H9 (cell line): ENCODE measurements around the gene RNF130. TPM values are rescaled to one million over a fixed set of nuclear protein-coding genes. Genes with fewer than 3 reads are reported as not detected.

ENCODE experiments used
- DNase-seq: peaks from one replicate; pipeline ENCODE4 v3.0.0-alpha.2; 2017
- H2AFZ ChIP-seq: one replicate; pipeline ENCODE4 v1.6.1; 2013; ENCODE audit warnings: mild to moderate bottlenecking, low read length, control low read depth, moderate library complexity
- H2AK5ac ChIP-seq: 2 replicates; pipeline ENCODE4 v1.6.1; 2013; ENCODE audit warnings: low read length, control low read depth, mixed read lengths; ENCODE audit not compliant: insufficient read length
- H2BK120ac ChIP-seq: one replicate; pipeline ENCODE4 v1.6.1; 2013; ENCODE audit warnings: low read depth, mild to moderate bottlenecking, low read length, control low read depth, inconsistent platforms; ENCODE audit not compliant: poor library complexity, severe bottlenecking
- H2BK12ac ChIP-seq: 2 replicates; pipeline ENCODE4 v1.6.1; 2013; ENCODE audit warnings: low read length, control low read depth, mixed read lengths, low read depth; ENCODE audit not compliant: insufficient read length
- H2BK15ac ChIP-seq: 2 replicates; pipeline ENCODE4 v1.6.1; 2013; ENCODE audit warnings: low read depth, low read length, control low read depth
- H2BK20ac ChIP-seq: one replicate; pipeline ENCODE4 v1.6.1; 2013; ENCODE audit warnings: low read depth, mild to moderate bottlenecking, low read length, control low read depth, inconsistent platforms; ENCODE audit not compliant: poor library complexity, severe bottlenecking
- H2BK5ac ChIP-seq: 2 replicates; pipeline ENCODE4 v1.6.1; 2013; ENCODE audit warnings: low read length, control low read depth, mixed read lengths; ENCODE audit not compliant: insufficient read length
- H3K14ac ChIP-seq: 2 replicates; pipeline ENCODE4 v1.6.1; 2013; ENCODE audit warnings: low read length, control low read depth; ENCODE audit not compliant: insufficient read depth
- H3K18ac ChIP-seq: 2 replicates; pipeline ENCODE4 v1.6.1; 2013; ENCODE audit warnings: low read depth, mild to moderate bottlenecking, mixed read lengths, low read length, control low read depth; ENCODE audit not compliant: insufficient read length
- H3K23ac ChIP-seq: 2 replicates; pipeline ENCODE4 v1.6.1; 2013; ENCODE audit warnings: low read length, control low read depth, mixed read lengths, low read depth; ENCODE audit not compliant: insufficient read length
- H3K23me2 ChIP-seq: 2 replicates; pipeline ENCODE4 v1.6.1; 2013; ENCODE audit warnings: low read depth, mild to moderate bottlenecking, mixed read lengths, low read length, control low read depth; ENCODE audit not compliant: insufficient read length, poor library complexity, severe bottlenecking
- H3K27ac ChIP-seq: 2 replicates; pipeline ENCODE4 v1.5.1; 2013; ENCODE audit warnings: low read length, control low read depth, mixed read lengths, low read depth; ENCODE audit not compliant: insufficient read length
- H3K27me3 ChIP-seq: 2 replicates; pipeline ENCODE4 v1.6.1; 2013; ENCODE audit warnings: low read length, control low read depth, inconsistent platforms; ENCODE audit not compliant: insufficient read depth
- H3K4ac ChIP-seq: 2 replicates; pipeline ENCODE4 v1.6.1; 2013; ENCODE audit warnings: low read depth, mild to moderate bottlenecking, control low read depth, inconsistent platforms, low read length, moderate library complexity
- H3K4me1 ChIP-seq: 2 replicates; pipeline ENCODE4 v1.6.1; 2013; ENCODE audit warnings: low read length, control low read depth, inconsistent platforms; ENCODE audit not compliant: insufficient read depth
- H3K4me2 ChIP-seq: 2 replicates; pipeline ENCODE4 v1.6.1; 2013; ENCODE audit warnings: low read length, control low read depth, mixed read lengths; ENCODE audit not compliant: insufficient read length, insufficient read depth
- H3K56ac ChIP-seq: 2 replicates; pipeline ENCODE4 v1.6.1; 2013; ENCODE audit warnings: low read depth, mild to moderate bottlenecking, mixed read lengths, low read length, control low read depth; ENCODE audit not compliant: insufficient read length
- H3K79me1 ChIP-seq: 2 replicates; pipeline ENCODE4 v1.6.1; 2013; ENCODE audit warnings: low read depth, mild to moderate bottlenecking, moderate library complexity, low read length, control low read depth, inconsistent platforms; ENCODE audit not compliant: insufficient read depth, poor library complexity, severe bottlenecking
- H3K79me2 ChIP-seq: 2 replicates; pipeline ENCODE4 v1.6.1; 2013; ENCODE audit warnings: low read length, control low read depth, inconsistent platforms; ENCODE audit not compliant: insufficient read depth
- H3K9ac ChIP-seq: 2 replicates; pipeline ENCODE4 v1.6.1; 2013; ENCODE audit warnings: low read length, control low read depth, mixed read lengths; ENCODE audit not compliant: insufficient read length; ENCODE audit errors: extremely low read depth
- H3K9me3 ChIP-seq: one replicate; pipeline ENCODE4 v1.6.1; 2013; ENCODE audit warnings: low read depth, low read length, inconsistent platforms; ENCODE audit not compliant: control insufficient read depth
- H3T11ph ChIP-seq: one replicate; pipeline ENCODE4 v1.6.1; 2013; ENCODE audit warnings: mild to moderate bottlenecking, low read length, control low read depth, inconsistent platforms
- H4K20me1 ChIP-seq: one replicate; pipeline ENCODE4 v1.6.1; 2013; ENCODE audit not compliant: control insufficient read depth, insufficient read length, insufficient read depth
- H4K5ac ChIP-seq: 2 replicates; pipeline ENCODE4 v1.6.1; 2013; ENCODE audit warnings: low read depth, mild to moderate bottlenecking, mixed read lengths, low read length, control low read depth; ENCODE audit not compliant: insufficient read length
- H4K8ac ChIP-seq: replicated peaks from 2 replicates; pipeline ENCODE4 v1.6.1; 2013; ENCODE audit warnings: low read length, control low read depth, mixed read lengths, low read depth; ENCODE audit not compliant: insufficient read length
- H4K91ac ChIP-seq: 2 replicates; pipeline ENCODE4 v1.6.1; 2013; ENCODE audit warnings: low read depth, mild to moderate bottlenecking, moderate library complexity, mixed read lengths, low read length, control low read depth; ENCODE audit not compliant: insufficient read length
- H3K27ac Mint-ChIP-seq, 3 experiments: 2 replicates in 2 of 3; 3 replicates in 1 of 3; pipeline ENCODE4 v1.8.0; 2020 to 2021; ENCODE audit warnings: mixed read lengths in 3 of 3, mild to moderate bottlenecking in 1 of 3, moderate library complexity in 1 of 3
- H3K27me3 Mint-ChIP-seq: 2 replicates; pipeline ENCODE4 v1.8.0; 2021; ENCODE audit warnings: low read depth, mild to moderate bottlenecking, moderate library complexity, mixed read lengths
- H3K36me3 Mint-ChIP-seq, 3 experiments: 2 replicates in 2 of 3; 3 replicates in 1 of 3; pipeline ENCODE4 v1.8.0; 2020 to 2021; ENCODE audit warnings: low read depth in 3 of 3, mixed read lengths in 3 of 3; ENCODE audit not compliant: insufficient read depth in 1 of 3
- H3K4me1 Mint-ChIP-seq, 2 experiments: 2 replicates each; pipeline ENCODE4 v1.8.0; 2020; ENCODE audit warnings: mixed read lengths in 2 of 2
- H3K4me3 Mint-ChIP-seq, 2 experiments: 2 replicates in 1 of 2; 3 replicates in 1 of 2; pipeline ENCODE4 v1.8.0; 2020 to 2021; ENCODE audit warnings: mild to moderate bottlenecking in 2 of 2, mixed read lengths in 2 of 2, moderate library complexity in 1 of 2
- H3K9me3 Mint-ChIP-seq, 2 experiments: 2 replicates in 1 of 2; 3 replicates in 1 of 2; pipeline ENCODE4 v1.8.0; 2020; ENCODE audit warnings: mild to moderate bottlenecking in 2 of 2, mixed read lengths in 2 of 2, moderate library complexity in 1 of 2
- CTCF ChIP-seq: fragments of 200-600 bp; sonication (generic); conservative IDR thresholded peaks from 3 replicates; pipeline ENCODE4 v1.8.0; 2021; ENCODE audit warnings: antibody characterized with exemption, mild to moderate bottlenecking
- WGBS: extraction: QIAGEN DNeasy Blood & Tissue Kit; methylation state at CpG from one replicate; pipeline ENCODE4 v1.1.7; 2013; ENCODE audit warnings: missing lambda C conversion rate, low lambda C conversion rate, mixed read lengths; ENCODE audit not compliant: insufficient read length; ENCODE audit errors: extremely low coverage; 5-methylcytosine and 5-hydroxymethylcytosine counted together
- total RNA-seq: library from RNA; stranded (reverse); gene quantifications from 2 replicates; pipeline ENCODE4 v1.2.1, GENCODE V29; 2021

RNF130 gene
- total RNA-seq, 1 experiment from 2014 or later = 80.0 TPM

- H3T11ph ChIP-seq = no peak overlapping the region
- no peak overlapping the region for H3K9ac ChIP-seq
- no peak overlapping the region for H2AFZ ChIP-seq
- H2BK120ac ChIP-seq = no peak overlapping the region
- WGBS = no CpG with 5 or more reads among the region's 13 CpGs
- no peaks in the 10 kb centered on the region for H3K27me3 Mint-ChIP-seq
- H2BK12ac ChIP-seq = no peak overlapping the region
- no peak overlapping the region for H2AK5ac ChIP-seq
- H3K27me3 ChIP-seq = no peaks in the 10 kb centered on the region
- no peaks in the 10 kb centered on the region for H3K4me1 ChIP-seq
- no peak overlapping the region for H4K8ac ChIP-seq
- H3K4me2 ChIP-seq = no peak overlapping the region
- H3K36me3 Mint-ChIP-seq = peaks cover 34 to 79% (median 77%) of the 10 kb centered on the region in 3 experiments; a peak in 6 of 7 replicates
- no peak overlapping the region for H3K18ac ChIP-seq
- H3K27ac Mint-ChIP-seq = peak overlapping the region in 2 of 3 experiments; percentile 29 to 34; a peak in 3 of 7 replicates
- H3K4me3 Mint-ChIP-seq = no peak overlapping the region
- no peak overlapping the region for H3K14ac ChIP-seq
- H3K23me2 ChIP-seq = no peaks in the 10 kb centered on the region
- H3K4ac ChIP-seq = no peak overlapping the region
- no peaks in the 10 kb centered on the region for H3K9me3 ChIP-seq
- H3K9me3 Mint-ChIP-seq = no peaks in the 10 kb centered on the region
- H3K79me1 ChIP-seq = no peaks in the 10 kb centered on the region
- H3K23ac ChIP-seq = no peak overlapping the region
- no peak overlapping the region for H2BK5ac ChIP-seq
- no peak overlapping the region for H4K5ac ChIP-seq
- H2BK20ac ChIP-seq = no peak overlapping the region
- no peak overlapping the region for H4K91ac ChIP-seq
- TF ChIP-seq CTCF = no peak
- H3K56ac ChIP-seq = no peak overlapping the region
- H2BK15ac ChIP-seq = no peak overlapping the region
- DNase-seq = no peak
- no peaks in the 10 kb centered on the region for H3K79me2 ChIP-seq
- no peaks in the 10 kb centered on the region for H4K20me1 ChIP-seq
- H3K27ac ChIP-seq = no peak overlapping the region
- peaks cover 12 to 25% of the 10 kb centered on the region in 2 experiments for H3K4me1 Mint-ChIP-seq
Observed at GRCh38 chr5:179975713-179976134, 95.8 kb downstream of the RNF130 start.
